Measurements from ENCODE around the gene LDB2.
"Not testable (repeated sequence)": the region's sequence is repeated elsewhere in the genome, so short reads cannot be mapped to it uniquely, and the experiment has no call there.

LDB2 gene

DNA sequence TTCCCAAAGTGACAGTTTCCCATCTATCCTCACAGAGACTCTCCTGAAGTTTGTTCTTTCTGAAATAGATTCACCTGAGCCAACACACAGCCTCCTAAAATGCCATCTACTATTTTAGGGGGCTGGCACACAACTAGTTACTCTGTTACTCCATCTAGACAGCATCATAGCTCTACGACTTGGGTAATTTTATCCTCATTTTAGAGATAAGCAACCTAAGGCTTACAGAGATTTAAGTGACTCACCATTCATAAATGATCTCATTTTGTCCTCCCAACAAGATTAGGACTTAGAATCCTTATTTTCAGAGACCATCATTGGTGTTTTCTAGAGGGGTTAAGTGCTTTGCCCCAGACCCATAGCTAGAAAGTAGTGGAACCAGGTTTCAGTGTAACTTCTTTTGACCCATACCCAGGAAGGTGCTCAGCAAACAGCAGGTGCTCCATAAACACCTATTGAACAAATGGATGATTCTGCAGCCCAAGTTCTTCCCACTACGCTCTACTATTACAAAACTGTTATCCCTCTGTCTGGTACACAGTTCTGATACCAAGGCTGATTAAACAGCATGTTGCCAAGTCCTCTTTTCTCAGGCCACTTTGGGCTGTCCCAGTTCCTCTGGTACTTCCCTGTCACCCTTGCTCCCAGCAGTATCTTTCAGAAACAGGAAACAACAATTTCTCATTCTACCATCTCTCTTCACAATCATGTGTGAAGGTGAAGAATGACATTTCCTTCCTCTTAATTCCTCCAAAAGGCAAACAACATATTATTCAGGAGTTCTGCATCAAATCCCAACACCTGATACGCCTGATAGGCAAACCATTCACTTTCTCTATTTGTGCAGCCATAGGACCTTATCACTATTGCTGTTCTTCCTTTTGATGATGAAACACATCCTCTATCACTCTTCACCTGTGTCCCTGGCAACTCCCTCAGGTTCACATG lies 367.5 kb downstream of the LDB2 start:
- no peak for DNase-seq

DNA sequence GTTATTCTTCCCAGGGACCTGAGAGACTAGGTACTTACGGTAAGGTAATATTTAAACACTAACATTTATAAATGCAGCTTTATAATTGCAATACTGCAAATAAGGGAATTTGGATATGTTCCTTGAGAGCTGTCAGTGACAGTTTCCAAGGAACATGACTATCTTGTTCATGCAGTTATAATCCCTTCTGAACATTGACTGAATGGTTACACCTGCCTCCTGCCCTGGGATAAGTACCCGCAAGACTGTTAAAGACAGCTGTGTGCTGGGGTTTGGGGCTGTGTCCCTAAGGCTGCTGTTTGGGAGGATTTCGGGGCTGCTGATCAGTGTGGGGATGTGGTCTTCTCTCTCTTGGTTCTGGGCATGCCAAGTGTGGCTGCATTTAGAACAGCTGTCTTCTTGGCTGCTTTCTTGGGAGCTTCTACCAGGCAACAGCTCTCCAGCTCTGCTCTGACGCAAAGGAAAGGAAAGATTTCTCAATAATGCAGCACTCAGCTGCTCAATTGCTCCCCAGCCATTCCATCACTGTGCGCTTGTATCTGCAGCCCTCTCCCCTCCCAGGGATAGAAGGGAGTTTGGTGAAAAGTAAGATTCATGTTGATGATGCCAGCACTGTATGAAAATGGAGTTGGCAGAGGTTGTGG lies 373.4 kb downstream of the LDB2 start:
- no peak for DNase-seq

DNA sequence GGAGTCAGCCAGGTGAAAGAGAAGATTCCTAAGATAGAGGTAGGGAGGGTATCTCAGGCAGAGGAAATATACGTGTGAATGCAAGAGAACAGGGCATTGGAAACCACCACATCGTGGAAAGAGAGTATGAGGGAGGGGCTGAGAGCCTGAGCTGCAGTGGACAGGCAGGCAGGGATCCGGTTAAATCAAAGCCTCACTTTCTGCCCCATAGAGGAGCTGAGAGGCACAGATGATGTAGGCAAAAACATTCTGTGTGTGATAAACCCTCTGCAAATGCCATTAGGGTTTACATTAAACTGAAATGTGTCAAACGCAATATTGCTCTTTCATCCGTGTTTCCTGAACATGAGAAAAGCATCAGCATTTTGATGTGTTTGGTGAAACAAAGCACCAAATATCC lies 374.0 kb downstream of the LDB2 start:
- no peak for DNase-seq

DNA sequence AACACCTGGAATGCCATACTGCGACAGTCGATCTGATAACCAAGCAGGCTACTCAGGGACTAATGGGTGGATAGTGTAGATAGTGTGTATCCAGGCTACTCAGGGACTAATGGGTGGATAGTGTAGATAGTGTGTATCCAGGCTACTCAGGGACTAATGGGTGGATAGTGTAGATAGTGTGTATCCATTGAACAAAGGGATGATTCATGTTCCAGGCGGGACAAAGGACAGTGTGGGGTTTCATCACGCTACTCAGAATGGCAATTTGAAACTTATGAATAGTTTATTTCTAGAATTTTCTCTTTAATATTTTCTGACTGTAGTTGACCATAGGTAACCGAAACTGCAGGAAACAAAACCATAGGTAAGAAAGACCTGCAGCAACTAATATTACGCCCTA lies 374.9 kb downstream of the LDB2 start:
- not testable (repeated sequence) for DNase-seq

DNA sequence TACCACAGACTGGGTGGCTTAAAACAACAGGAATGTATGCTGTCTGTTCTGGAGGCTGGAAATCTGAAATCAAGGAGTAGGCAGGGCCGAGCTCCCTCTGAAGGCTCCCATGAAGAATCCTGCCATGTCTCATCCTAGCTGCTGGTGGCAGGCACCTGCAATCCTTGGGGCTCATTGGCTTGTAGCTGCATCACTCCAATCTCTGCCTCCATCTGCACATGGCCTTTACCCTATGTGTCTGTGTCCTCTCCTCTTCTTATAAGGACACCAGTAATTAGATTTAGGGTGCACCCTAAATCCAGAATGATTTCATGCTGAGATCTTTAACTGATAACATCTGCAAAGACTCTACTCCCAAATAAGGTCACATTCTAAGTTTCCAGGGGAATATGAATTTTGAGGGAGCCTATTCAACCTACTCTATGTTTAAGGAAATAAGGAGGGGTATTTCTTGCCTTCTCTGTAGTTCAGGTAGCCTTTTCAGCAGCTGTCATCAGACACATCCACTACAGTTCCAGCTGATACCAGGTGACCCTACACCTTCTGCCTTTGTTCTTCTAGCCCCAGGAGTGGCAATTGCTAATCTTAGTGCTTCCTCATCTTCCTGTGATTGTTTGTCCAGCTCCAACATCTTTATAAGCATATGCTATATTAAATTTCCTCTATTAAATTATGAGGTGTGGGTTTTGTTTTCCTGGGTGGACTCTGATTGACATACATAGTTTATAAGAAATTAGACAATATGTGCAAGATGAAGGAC lies 377.1 kb downstream of the LDB2 start:
- DNase-seq: no peak

DNA sequence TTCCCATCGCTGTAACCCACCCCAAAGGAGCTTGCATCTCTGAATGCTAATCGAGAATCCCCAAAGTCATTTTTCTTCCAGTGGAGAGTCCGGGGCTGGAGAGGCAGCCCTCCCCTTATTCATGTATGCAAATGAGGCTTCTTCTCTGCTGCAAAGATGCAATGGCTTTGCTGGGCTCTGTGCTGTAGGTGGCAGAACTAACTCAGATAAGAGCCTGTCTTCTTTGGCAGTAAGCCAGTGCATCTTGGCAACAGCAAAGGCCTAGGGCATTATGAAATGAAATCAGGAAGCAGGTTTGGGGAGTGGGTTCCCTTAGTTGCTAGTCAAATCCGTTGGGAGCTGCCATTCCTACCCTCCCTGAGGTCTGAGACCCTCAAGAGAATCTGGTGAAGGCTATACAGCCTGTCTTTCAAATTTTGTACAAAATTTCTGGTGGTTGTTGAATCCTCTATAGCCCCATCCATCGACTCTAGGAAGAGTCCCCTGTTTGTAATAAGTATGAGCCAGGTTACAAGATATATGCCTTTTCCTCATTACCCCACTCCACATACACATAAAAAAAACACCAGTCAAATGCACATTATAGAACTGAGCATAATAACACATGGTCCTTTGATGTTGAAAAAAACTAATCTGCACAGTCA lies 381.5 kb downstream of the LDB2 start:
- DNase-seq: no peak

DNA sequence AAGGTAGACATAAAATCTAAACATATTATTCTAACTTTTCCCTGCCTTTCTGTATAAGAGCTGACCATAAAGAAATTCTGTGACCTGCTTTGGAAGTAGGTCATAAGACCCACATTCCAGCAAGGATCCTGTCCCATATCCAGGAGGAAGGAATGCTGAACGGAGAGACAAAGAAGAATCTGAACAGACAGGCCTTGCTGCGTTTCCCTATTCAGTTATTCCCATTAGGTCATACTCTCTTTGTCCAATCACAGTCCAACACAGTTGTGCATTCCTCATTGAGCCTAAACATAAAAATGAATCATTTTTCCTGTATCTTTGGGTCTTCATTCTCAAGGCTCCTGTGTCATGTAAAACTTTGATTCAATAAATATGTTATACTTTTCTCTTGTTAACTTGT lies 384.6 kb downstream of the LDB2 start:
- no peak for DNase-seq

DNA sequence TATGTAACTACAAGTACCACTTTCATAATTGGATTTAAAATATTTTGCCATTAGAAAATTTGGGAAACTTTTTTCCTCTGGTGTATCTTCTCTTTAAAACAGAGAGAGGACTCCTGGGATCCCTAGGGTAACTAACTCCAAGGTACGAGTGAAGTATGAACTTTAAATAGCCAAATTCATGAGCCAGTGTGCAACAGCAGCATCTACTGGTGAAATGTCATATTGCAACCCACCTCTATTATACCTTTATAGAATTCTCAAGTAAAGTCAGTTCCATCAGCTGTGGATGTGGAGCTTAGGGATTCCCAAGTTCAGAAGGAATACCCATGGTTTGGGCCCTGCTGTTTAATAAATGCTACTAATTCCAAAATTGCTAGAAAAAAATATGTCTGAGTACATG lies 389.5 kb downstream of the LDB2 start:
- DNase-seq: no peak

DNA sequence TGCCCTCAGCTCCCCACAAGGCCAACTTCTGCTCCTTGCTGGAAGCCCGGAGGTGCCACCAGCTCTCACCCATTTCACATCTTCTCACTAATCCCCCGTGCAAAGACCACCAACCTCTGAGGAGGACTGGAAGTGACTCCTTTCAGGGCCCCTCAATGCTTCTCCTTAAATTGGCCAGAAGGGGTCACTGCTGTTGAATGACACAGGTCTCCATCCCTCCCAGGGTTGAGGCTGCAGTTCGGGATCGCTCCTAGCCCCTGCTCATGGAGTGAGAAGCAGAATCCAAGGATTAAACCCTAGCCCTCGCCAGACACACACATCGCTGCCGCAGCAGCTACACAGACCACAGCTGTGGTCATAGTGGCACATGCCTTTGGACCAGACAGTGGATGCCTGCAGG lies 392.7 kb downstream of the LDB2 start:
- no peak for DNase-seq

DNA sequence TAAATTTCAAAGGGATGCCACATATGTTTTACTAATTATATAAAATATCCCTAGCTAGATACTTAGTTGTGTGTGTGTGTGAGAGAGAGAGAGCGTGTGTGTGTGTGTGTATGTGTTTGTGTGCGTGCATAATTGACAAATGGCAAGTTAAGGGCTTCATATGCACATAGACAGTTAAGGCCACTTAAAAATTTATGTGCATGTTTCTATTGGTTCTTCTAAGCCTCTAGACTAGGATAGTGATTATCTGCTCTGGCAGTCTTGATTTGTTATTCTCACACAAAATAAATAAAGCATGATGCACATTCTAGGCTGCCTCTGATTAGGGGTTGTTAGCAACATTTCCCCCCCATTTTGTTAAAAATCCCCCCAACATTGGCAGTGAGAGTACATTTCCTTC lies 393.2 kb downstream of the LDB2 start:
- no peak for DNase-seq

DNA sequence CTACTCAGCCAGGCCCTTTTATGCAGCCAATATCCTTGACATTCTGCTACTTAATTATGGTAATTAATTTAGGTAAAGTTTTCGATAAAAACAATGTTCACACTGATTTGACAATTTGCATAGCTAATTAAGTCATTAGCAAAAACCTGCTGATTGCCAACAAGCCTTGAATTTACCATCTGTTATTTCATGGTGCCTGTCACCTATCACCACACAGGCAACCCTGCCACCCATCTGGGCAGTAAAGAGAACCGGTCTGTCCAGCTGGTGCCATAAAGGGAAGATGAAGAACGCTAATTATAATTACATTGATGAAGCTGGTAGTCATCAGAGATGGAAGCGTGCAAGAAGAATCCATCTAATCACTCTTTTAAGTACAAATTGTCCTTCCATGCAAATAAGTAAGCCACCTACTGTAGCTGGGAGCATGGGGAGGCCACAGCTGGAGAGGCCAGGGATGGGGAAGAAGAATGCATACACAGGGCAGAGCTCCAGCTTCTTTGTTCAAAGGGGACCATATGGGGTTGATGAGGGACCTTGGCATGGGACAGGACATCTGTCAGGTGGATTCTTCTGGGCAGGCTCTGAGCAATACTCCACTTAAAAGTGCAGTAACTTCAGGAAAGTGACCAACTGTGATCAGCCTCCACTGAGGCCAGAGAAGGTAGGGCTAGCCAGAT lies 394.9 kb downstream of the LDB2 start:
- no peak for DNase-seq

DNA sequence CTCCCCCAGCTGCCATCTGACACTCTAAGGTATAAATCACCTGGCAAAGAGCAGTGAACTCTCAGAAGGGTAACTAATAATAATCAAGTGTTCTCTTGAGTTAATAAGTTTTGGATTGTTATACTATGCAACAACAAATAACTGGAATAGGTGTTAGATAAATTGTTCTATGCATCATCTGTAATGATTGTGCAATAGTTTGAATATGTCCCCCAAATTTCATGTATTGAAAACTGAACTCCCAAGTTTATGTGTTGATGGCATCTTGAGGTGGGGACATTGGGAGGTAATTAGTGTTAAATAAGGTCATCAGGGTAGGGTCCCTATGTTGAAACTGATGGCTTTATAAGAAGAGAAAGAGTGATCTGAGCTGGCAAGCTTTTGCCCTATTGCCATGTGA lies 399.5 kb downstream of the LDB2 start:
- no peak for DNase-seq

DNA sequence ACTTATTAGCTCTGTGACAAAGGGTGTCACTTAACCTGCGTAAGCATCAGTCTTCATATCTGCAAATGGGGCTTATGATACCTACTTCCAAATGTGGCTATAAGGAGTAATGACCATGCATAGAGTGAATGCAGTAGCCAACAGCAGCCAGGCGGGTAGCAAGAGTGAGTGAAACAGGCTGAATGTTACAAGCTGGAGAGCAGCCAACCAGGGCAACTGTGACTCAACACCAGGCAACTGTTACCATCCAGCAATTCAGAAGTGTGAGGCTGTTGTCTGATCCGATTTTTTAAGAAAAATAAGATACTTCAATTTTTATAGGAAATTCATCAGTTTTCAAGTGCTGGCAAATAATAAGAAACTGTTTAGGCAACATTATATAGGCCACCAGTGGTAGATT lies 401.9 kb downstream of the LDB2 start:
- DNase-seq: no peak

DNA sequence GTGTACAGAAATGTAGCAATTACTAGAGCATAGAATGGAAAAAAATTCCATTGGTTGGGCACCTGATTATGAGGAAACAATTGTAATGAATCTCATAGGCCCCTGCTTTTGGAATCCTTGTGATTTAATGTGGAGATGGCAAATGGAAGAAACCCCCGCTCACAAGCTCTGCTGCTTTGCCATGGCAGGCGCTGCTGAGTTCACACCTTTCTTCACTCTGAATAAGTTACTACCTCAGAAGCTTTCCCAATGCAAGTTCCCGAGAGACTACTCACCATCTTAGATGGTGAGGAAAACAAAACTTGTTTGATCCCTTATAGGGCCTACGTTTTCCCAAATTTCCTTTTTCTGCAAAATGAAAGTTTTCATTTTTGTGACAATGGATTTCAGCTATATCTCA lies 405.6 kb downstream of the LDB2 start:
- DNase-seq: no peak

DNA sequence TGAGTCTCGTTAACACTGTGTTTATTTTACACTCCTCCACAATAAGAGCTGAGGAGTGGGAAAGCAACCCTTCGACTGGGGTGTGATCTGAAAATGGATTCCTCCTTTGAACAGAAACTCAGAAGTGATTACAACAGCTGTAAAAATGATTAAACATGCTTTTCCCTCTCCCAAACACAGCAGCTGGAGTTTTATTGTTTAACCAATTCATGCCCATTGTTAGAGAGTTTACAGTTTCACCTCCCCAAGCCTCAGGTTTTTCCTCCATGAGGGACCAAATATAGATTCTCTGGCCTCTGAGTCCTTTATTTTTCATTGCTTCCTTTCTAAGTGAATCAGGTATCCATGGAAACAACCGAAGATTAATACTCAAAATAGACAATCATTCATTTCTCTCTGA lies 409.2 kb downstream of the LDB2 start:
- DNase-seq: no peak

DNA sequence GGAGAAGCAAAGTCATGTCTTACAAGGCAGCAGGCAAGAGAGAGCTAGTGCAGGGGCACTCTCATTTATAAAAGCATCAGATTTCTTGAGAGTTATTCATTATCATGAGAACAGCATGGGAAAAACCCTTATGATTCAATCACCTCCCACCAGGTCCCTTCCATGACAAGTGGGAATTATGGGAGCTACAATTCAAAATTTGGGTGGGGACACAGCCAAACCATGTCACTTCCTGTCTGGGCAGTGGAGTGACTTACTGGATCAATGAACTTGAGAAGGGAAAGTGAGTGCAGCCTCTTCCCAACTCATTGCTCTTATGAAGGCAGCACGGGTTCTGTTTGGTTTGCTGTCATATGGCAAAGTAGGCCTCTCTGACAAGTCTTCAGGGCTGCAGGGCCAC lies 410.4 kb downstream of the LDB2 start:
- no peak for DNase-seq

DNA sequence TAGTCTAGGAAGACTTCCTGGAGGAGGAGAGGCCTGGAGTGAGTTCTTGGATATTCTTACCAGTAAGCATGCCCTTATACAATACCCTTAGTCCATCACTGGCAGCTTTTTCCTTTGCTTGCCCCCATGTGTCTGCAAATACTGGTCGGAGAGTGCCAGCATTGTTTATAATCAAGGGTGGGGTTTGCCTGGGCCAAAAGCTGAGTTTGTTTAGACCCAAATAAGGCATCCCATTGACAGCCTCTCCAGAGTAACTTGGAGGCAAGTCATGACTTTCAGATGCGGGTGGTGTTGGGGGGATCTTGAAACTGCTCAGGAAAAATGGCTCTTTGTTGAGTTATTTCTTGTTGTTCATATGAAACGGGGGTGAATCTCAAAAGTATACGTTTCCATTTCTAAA lies 413.7 kb downstream of the LDB2 start:
- no peak for DNase-seq

DNA sequence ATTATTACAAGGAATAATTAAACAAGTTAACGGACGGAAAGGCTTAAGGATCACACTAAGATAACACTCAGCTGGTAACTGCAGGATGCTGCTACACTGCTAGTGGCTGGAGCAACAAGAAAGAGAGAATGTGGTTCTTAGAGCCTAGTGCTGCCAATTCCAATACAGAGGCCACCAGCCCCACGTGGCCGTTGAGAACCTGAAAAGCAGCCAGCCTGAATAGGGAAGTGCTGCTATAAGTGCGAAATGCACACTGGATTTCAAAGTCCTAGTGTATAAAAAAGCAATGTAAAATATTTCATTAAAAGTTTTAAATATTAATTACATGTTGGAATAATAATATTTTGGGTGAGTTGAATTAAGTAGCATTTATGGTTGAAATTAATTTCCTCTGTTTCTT lies 414.9 kb downstream of the LDB2 start:
- DNase-seq: no peak

DNA sequence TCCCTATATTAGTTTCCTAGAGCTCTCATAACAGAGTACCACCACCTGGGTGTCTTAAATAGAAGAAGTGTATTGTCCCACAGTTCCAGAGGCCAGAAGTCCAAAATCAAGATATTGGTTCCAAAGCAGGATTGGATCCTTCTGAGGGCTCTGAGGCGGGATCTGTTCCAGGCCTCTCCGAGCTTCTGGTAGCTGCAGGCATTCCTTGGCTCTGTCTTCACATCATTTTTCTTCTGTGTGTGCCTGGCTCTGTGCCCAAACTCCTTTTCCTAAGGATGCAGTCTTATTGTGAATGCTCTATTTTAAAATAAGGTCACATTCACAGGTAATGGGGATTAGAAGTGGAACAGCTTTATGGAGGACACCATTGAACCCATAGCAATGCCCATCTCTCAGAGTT lies 418.4 kb downstream of the LDB2 start:
- DNase-seq: no peak

DNA sequence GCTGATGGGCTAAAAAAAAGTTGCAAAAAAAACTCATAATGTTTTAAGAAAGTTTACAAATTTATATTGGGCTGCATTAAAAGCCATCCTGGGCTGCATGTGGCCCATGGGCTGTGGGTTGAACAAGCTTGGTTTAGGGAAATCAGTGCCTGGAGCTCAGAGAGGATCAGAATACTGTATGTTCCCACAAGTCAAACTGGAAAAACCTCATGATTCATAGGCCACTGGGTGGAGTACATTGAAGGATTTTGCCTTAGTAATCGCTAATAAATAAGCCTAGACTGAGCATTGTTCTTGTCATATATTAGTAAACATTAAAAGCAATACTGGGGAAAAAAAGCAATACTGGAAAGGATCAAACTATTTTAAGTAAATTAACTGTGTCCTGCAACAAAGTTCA lies 425.9 kb downstream of the LDB2 start:
- no peak for DNase-seq

DNA sequence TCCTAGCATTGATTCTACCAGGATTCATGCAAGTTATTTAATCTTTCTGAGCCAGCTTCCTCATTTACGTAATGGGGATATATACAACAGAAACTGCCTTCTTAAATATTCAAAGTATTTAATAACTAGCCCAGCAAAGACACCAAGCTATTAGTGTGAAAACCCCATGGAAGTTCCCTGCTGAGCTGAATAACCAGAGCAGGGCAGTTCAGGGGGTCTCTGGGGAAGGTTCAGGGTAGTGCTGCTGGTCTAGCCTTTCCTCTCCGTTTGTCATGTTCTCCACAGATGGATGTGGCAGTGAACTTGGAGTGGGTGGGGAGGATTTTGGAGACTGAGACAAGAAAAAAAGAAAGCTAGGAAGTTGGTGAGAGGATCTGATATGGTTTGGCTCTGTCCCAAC lies 431.4 kb downstream of the LDB2 start:
- no peak for DNase-seq

DNA sequence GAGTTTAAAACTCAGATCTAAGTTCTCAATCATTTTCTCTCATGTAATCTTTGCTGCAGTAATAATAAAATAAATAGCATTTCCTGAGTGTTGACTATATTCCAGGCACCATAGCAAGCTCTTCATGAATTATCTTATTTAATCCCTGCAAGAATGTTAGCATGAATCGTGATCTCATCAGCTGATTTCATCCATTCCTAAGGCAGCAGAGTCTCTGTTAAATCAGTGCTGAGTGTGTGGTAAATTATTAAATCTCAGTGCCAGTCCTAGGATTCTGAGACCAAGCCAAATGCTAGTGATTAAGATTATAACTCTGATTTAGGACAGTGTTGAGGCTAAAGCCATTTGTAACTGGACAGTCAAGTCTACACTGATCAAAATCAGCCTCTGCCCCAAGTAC lies 431.9 kb downstream of the LDB2 start:
- no peak for DNase-seq

DNA sequence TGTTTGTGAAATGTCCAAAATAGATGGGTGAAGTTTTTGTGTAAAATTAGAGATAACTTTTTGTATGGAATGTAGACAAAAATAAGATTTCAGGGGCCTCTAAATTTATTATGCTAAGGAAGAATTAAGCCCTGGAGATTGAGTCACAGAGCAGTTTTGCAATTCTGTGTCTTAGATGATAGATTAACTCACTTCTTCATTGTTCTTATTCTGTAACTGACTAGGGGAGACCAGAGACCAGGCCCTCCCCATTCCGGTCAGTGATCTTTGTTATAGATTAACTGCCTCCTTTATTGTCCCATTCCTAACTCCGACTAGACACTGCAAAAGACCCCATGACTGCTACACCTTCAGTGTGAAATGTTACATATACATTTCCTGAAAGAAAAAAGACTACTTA lies 433.8 kb downstream of the LDB2 start:
- no peak for DNase-seq

All from KG1 (cell line).